ENCODE measurements around the gene SIVA1.

The SIVA1 gene

GRCh38 chr14:104735830-104736642 is 16.9 kb upstream of the SIVA1 start:
- no peak for FAIRE-seq
- no peak for TF ChIP-seq CTCF (IDR thresholded peaks at IDR 0.05; ENCODE audit: insufficient read depth, missing control alignments)
- no peak for DNase-seq (ENCODE audit: insufficient read length, low spot score)

DNA sequence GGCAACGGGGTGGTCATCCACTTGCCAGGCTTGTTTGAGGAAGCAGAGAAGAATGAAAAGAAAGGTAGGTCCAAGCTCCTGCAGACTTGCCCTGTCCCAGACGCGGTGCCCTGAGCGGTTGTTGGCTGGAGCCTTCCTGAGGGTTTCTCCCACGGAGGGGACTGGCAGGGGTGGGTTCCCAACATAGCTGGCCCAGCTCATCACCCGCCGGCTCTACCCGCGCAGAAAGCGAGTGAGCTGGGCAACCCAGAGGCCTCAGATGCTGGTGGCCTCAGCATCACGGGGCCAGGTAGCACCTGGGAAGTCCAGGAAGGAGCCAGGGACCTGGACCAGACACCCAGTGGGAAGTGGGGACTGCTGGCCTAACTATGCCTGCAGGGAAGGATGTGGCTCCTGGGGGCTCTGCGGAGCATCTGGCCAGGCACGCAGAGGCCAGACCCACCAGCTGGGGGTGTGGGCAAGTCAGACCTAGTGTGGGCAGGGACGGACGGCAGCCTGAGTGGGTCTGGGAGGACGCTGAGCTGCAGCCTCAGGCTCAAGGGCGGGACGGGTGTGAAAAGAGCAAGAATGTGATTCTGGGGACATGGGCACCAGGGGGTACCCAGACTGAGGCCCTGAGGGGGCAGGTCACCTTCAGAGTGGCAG is 14.4 kb upstream of the SIVA1 start:
- DNase-seq (ENCODE audit: insufficient read length, low spot score) (no peak), FAIRE-seq (no peak)
- TF ChIP-seq CTCF (IDR thresholded peaks at IDR 0.05; ENCODE audit: insufficient read depth, missing control alignments), result no peak

GRCh38 chr14:104739026-104739425 is 13.9 kb upstream of the SIVA1 start:
- TF ChIP-seq CTCF (IDR thresholded peaks at IDR 0.05; ENCODE audit: insufficient read depth, missing control alignments), result no peak
- FAIRE-seq (no peak), DNase-seq (ENCODE audit: insufficient read length, low spot score) (no peak)

GRCh38 chr14:104739546-104740516 is 13.1 kb upstream of the SIVA1 start:
- DNase-seq (ENCODE audit: insufficient read length, low spot score) (no peak), FAIRE-seq (no peak)
- no peak for TF ChIP-seq CTCF (IDR thresholded peaks at IDR 0.05; ENCODE audit: insufficient read depth, missing control alignments)

DNA sequence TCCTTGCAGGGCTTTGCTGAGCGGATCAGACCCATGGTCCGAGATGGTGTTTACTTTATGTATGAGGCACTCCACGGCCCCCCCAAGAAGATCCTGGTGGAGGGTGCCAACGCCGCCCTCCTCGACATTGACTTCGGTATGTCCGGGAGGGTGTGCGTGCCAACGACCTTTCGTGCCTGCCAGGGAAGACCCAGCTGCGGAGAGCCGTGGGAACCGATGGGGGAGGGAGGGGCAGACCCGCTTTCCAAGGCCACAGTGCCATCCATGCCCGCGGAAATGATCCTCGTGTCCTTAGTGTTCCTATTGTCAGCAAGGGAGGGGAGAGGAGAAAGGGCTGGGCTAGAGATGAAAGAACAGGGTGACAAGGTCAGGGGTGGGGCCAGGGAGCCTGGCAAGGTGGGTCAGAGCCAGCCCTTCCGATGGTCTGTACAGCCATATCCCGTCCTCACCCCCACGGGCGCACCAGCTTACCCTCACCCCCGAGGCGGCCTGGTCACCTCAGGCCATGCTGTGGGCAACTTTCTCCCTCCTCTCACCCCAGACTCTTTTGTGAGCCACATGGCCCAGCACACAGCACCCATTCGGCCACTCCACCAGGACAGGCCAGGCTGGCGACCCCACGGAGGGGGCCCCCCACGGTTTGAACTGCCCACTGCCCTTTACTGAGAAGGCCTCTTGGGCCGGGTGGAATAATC is 11.7 kb upstream of the SIVA1 start:
- DNase-seq (ENCODE audit: insufficient read length, low spot score) (no peak), FAIRE-seq (no peak)
- TF ChIP-seq CTCF (IDR thresholded peaks at IDR 0.05; ENCODE audit: insufficient read depth, missing control alignments), result no peak

DNA sequence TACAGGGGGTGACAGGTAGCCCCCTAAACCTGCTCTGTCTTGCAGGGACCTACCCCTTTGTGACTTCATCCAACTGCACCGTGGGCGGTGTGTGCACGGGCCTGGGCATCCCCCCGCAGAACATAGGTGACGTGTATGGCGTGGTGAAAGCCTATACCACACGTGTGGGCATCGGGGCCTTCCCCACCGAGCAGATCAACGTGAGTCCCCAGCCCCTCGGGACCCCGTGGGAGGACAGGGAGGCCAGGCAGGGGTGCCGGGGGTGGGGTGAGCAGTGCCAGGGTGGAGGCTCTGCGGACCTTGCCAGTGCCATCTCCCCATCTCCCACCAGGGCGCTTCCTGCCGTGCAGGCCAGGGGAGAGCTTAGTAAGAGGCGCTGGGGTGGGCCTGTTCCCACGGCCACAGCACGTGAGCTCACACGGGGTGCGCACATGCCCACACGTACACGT is 11.1 kb upstream of the SIVA1 start:
- no peak for DNase-seq (ENCODE audit: insufficient read length, low spot score)
- no peak for TF ChIP-seq CTCF (IDR thresholded peaks at IDR 0.05; ENCODE audit: insufficient read depth, missing control alignments)
- FAIRE-seq, result no peak
